Effector memory CD4-positive, alpha-beta T cell (primary cell): ENCODE data around the gene LARGE1.
"Not testable (repeated sequence)": the region's sequence is repeated elsewhere in the genome, so short reads cannot be mapped to it uniquely, and the experiment has no call there.

Experiments used
- DNase-seq, 3 donors: peaks; one replicate each; pipeline ENCODE4 v3.0.0-alpha.2; 2020
- H3K27ac ChIP-seq: 2 replicates; pipeline ENCODE4 v1.7.0; 2013; ENCODE audit warnings: mild to moderate bottlenecking, low read length, moderate library complexity; ENCODE audit not compliant: insufficient read depth, poor library complexity, severe bottlenecking
- H3K27me3 ChIP-seq: replicated peaks from 2 replicates; pipeline ENCODE4 v1.7.0; 2013; ENCODE audit warnings: mild to moderate bottlenecking, low read length; ENCODE audit not compliant: insufficient read depth, control insufficient read depth, poor library complexity, severe bottlenecking
- H3K36me3 ChIP-seq: 2 replicates; pipeline ENCODE4 v1.7.0; 2013; ENCODE audit warnings: mild to moderate bottlenecking, low read length, moderate library complexity; ENCODE audit not compliant: control insufficient read depth, insufficient read depth
- H3K4me1 ChIP-seq: 2 replicates; pipeline ENCODE4 v1.7.0; 2013; ENCODE audit warnings: low read length, mild to moderate bottlenecking; ENCODE audit not compliant: control insufficient read depth, insufficient read depth, poor library complexity, severe bottlenecking
- H3K4me3 ChIP-seq: 2 replicates; pipeline ENCODE4 v1.7.0; 2013; ENCODE audit warnings: low read length, low read depth, mild to moderate bottlenecking; ENCODE audit not compliant: insufficient read depth, poor library complexity, severe bottlenecking
- H3K9me3 ChIP-seq: 2 replicates; pipeline ENCODE4 v1.7.0; 2013; ENCODE audit warnings: mild to moderate bottlenecking, low read length, moderate library complexity; ENCODE audit not compliant: control insufficient read depth

Gene LARGE1

DNA sequence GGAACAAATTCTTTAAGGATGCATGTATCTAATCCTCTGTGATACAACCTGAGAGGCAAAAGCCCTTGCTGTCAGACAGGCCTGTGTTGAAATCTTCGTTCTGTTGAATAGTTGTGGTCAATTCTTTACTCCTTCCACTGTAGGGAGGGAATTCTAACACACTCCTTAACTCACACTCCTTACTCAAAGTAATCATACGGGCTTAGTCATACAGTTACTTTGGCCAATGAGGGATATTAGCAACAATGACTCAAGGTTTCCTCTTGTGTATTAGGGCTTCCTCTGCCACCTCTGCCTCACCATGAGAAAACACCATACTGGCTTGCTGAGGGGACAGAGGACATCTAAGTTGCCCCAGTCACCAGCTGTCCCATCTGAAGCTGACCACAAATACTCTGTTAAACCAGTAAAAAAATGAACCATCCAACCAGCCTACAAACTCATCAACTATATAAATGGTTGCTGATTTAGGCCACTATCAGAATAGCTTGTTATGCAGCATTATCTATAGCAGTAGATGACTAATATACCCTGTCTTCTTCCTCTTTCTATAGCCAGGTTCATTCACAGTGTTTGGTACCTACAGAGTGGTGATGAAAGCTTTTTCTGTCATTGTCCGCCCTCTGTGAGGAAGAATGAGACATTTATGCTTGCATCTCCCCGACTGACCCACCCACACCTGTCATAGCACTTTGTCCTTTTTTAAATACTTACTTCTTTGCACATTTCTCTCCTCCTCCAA lies 539.3 kb downstream of the LARGE1 start:
- Histone ChIP-seq H3K4me3 (no peak overlapping the region), H3K9me3 (no peaks in the 10 kb centered on the region), H3K36me3 (no peaks in the 10 kb centered on the region), H3K27ac (no peak overlapping the region), H3K27me3 (no peaks in the 10 kb centered on the region), H3K4me1 (no peaks in the 10 kb centered on the region)
- no peak for DNase-seq

DNA sequence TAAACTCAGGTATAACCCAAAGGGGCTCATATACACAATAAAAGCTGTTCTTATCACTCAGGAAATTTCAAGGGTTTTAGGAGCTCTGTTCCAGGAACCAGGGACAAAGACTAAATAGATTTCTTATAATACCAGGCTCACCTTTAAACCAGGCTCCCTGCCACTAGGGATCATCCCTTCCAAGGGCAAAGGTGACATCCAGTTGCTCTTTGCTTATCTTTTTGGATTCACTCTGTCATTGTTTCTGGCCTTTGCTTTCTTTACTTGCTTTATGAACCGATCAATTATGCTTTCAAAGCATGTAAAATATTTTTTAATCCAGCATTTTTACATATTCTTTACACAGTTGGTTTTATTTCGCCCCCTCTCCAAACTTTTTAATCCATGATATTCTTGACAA lies 540.4 kb downstream of the LARGE1 start:
- Histone ChIP-seq H3K4me3 (no peak overlapping the region), H3K27ac (no peak overlapping the region), H3K4me1 (no peaks in the 10 kb centered on the region), H3K36me3 (no peaks in the 10 kb centered on the region), H3K9me3 (no peaks in the 10 kb centered on the region), H3K27me3 (no peaks in the 10 kb centered on the region)
- no peak for DNase-seq

DNA sequence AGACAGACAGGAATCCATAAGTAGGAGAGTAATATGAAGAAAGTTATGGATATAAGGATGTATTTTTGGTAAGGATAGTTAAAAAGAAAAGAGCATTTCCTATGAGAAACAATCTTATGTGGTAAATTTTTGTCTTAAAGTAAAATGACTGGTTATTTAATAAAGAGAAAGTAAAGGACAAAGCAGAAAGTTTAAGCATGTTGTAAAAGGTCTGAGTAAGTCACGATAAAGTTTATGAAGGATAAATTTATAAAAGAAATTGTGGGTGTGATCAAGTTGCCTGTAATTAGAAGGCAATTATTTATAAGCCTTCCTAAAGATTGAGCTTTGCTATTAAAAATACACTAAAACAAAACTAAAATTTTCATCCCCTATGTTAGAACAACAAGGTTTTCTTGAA lies 547.4 kb downstream of the LARGE1 start:
- no peaks in the 10 kb centered on the region for H3K4me1 ChIP-seq
- H3K27ac ChIP-seq, result no peak overlapping the region
- DNase-seq, result no peak
- no peaks in the 10 kb centered on the region for H3K36me3 ChIP-seq
- no peaks in the 10 kb centered on the region for H3K9me3 ChIP-seq
- no peak overlapping the region for H3K4me3 ChIP-seq
- no peaks in the 10 kb centered on the region for H3K27me3 ChIP-seq

DNA sequence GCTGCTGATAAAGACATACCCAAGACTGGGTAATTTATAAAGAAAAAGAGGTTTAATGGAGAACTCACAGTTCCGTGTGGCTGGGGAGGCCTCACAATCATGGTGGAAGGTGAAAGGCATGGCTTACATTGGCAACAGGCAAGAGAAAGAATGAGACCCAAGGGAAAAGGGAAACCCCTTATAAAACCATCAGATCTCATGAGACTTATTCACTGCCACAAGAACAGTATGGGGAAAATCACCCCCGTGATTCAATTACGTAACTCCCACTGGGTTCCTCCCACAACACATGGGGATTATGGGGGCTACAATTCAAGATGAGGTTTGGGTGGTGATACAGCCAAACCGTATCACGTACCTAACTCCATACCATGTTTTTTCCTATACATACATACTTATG lies 557.0 kb downstream of the LARGE1 start:
- H3K27me3 ChIP-seq, H3K27ac ChIP-seq, H3K4me1 ChIP-seq, H3K36me3 ChIP-seq, H3K4me3 ChIP-seq, H3K9me3 ChIP-seq, DNase-seq: not testable (repeated sequence)

DNA sequence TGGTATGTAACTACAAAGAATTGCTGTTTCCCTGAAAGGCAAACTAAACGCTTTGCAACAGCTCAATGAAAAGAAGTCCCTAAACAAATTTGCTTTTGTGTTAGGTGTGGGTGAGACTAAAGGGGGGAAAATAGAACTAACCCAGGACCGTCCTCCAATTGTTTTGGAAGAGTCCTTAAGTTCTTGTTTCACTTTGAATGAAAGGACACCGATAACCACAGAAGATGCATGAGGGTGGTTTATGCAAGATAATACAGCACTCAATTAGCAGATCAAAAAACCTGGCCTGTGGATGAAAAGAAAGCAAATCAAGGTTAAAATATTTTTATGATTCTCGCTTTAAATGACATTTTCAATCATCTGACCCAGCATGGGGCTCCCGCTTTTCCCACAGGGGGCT lies 557.6 kb downstream of the LARGE1 start:
- Histone ChIP-seq H3K27me3 (no peaks in the 10 kb centered on the region), H3K9me3 (no peaks in the 10 kb centered on the region), H3K36me3 (no peaks in the 10 kb centered on the region), H3K4me3 (no peak overlapping the region), H3K4me1 (no peaks in the 10 kb centered on the region), H3K27ac (no peak overlapping the region)
- no peak for DNase-seq

DNA sequence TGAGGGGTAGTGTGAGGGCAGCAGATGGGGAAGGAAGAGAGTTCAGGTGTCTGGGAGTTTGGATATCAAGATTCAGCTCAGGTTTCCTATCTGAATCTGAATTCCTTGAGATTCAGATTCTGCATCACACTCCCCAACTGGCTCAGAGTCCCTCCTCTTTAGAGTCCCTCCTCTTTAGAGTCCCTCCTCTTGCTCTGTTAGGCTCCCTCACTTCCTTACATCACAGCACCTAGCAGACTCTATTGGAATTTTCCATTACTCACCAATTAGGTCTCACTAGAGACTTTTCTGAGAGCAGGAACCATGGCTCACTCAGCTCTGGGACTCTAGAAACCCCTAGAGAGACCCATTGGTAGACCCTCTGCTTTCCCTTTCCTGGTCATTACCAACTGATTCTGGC lies 558.7 kb downstream of the LARGE1 start:
- Histone ChIP-seq H3K9me3 (no peaks in the 10 kb centered on the region), H3K27ac (no peak overlapping the region), H3K27me3 (no peaks in the 10 kb centered on the region), H3K36me3 (no peaks in the 10 kb centered on the region), H3K4me3 (no peak overlapping the region), H3K4me1 (no peaks in the 10 kb centered on the region)
- no peak for DNase-seq

DNA sequence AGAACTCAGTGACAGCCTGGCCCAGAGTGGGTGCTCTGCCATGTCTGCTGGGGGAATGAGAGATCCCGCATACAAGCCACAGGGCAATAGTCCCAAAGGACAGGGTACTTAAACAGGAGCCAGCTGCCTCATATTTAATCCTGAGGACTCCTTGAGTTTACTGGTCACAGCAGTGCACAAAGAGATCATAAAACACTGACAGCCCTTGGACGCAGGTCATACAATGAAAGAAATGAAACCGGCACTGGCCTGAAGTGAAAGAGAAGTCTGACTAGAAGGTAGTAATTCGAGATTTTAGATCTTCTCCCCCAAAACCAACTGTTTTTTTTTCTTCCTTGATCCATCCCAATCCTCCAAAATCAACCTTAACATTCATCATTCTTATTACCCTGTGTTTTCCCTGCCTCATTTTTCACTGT lies 562.3 kb downstream of the LARGE1 start:
- Histone ChIP-seq H3K4me1 (no peaks in the 10 kb centered on the region), H3K9me3 (no peaks in the 10 kb centered on the region), H3K36me3 (no peaks in the 10 kb centered on the region), H3K27ac (no peak overlapping the region), H3K4me3 (no peak overlapping the region), H3K27me3 (no peaks in the 10 kb centered on the region)
- DNase-seq, result no peak

DNA sequence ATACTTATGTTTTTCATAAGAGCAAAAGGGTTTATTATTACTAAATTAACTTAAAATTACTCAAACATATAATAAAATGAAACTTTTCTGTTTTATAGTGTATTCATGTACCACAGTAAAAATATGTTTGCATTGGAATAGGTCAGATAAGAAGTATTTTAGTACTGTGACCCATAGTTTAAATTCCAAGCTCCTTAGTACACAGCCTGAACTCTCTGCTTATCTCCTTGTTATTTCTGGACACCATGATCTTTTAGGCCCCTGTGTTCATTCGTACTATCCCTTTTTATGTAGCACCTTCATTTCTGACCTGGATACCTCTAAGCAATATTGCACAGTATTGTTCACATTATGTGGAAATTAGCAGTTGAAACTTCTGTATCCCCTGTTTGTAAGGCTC lies 565.3 kb downstream of the LARGE1 start:
- Histone ChIP-seq H3K27ac (no peak overlapping the region), H3K27me3 (no peaks in the 10 kb centered on the region), H3K4me1 (no peaks in the 10 kb centered on the region), H3K4me3 (no peak overlapping the region), H3K9me3 (no peaks in the 10 kb centered on the region), H3K36me3 (no peaks in the 10 kb centered on the region)
- no peak for DNase-seq

DNA sequence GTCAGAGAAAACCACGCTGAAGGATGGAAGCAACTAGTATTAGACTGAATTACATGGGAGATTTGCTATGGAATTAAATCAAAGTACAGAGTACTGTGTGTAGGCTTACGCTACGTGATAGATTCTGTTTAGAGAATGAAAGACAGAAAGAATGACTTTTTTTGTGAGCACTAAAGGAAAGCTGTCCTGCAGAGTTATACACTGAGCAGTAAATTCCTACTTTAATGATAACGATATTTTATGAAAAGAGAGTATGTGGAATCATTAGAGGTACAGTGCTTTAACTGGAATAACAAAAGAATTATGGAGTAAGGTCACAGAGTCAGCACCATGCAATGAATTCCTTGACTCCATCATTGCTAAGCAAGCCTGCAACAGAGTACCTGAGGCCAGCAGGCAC lies 566.8 kb downstream of the LARGE1 start:
- Histone ChIP-seq H3K4me1 (no peaks in the 10 kb centered on the region), H3K27ac (no peak overlapping the region), H3K27me3 (no peaks in the 10 kb centered on the region), H3K36me3 (no peaks in the 10 kb centered on the region), H3K4me3 (no peak overlapping the region), H3K9me3 (no peaks in the 10 kb centered on the region)
- DNase-seq, result no peak

DNA sequence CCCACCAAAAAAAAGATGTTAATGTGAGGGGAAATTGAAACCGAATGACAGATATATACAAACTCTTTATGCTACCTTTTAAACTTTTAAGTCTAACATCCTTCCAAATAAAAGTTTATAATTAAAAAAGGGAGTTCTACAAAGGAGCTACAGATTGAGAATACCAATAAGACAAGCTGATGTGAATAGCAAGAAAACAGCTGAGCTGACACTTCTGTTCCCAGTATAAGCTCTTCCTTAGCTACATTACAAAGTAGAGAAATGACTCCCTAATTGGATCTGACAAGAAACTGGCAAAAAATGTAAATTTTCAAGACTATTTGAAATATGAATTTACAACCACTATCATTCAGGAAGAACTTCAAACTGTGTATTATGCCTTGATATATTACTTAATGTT lies 567.5 kb downstream of the LARGE1 start:
- no peaks in the 10 kb centered on the region for H3K27me3 ChIP-seq
- no peaks in the 10 kb centered on the region for H3K9me3 ChIP-seq
- H3K36me3 ChIP-seq, result no peaks in the 10 kb centered on the region
- no peak overlapping the region for H3K27ac ChIP-seq
- no peaks in the 10 kb centered on the region for H3K4me1 ChIP-seq
- DNase-seq, result no peak
- H3K4me3 ChIP-seq, result no peak overlapping the region
